Activated naive CD8-positive, alpha-beta T cell treated with anti-CD3 and anti-CD28 coated beads, Interleukin-2, amount 50 U/mL, for 16 hours (primary cell): ENCODE measurements around the gene PDXP.
"Not testable (repeated sequence)": the region's sequence is repeated elsewhere in the genome, so short reads cannot be mapped to it uniquely, and the experiment has no call there.

ENCODE experiments used
- DNase-seq: peaks from one replicate; pipeline ENCODE4 v3.0.0-alpha.2; 2020; ENCODE audit warnings: low read depth, low spot score

Gene PDXP

GRCh38 chr22:37658133-37659065, at the start of gene PDXP:
PDXP (plus strand) TSS chr22:37658723; CDS start chr22:37658783, 60 bp downstream.
- DNase-seq, result peak; percentile 98

GRCh38 chr22:37609240-37610152, 49.0 kb upstream of the PDXP start:
- no peak for DNase-seq

- DNase-seq, result not testable (repeated sequence)
Observed at GRCh38 chr22:37610153-37610475, 48.4 kb upstream of the PDXP start.

GRCh38 chr22:37610480-37611129, 47.9 kb upstream of the PDXP start:
- DNase-seq, result no peak

GRCh38 chr22:37611207-37611606, 47.3 kb upstream of the PDXP start:
- DNase-seq, result no peak

- DNase-seq, result no peak
Observed at GRCh38 chr22:37616201-37617083, 42.1 kb upstream of the PDXP start.

GRCh38 chr22:37617431-37617830, 41.1 kb upstream of the PDXP start:
- no peak for DNase-seq

- no peak for DNase-seq
Observed at GRCh38 chr22:37618072-37618656, 40.4 kb upstream of the PDXP start.

GRCh38 chr22:37618674-37619073, 39.8 kb upstream of the PDXP start:
- no peak for DNase-seq

- DNase-seq, result no peak
Observed at GRCh38 chr22:37619991-37620390, 38.5 kb upstream of the PDXP start.

- no peak for DNase-seq
Observed at GRCh38 chr22:37621352-37621860, 37.1 kb upstream of the PDXP start.

- peak; percentile 59 for DNase-seq
Observed at GRCh38 chr22:37623075-37624016, 35.2 kb upstream of the PDXP start.

- no peak for DNase-seq
Observed at GRCh38 chr22:37624017-37624365, 34.5 kb upstream of the PDXP start.

GRCh38 chr22:37624876-37625275, 33.6 kb upstream of the PDXP start:
- DNase-seq, result no peak

GRCh38 chr22:37625737-37626136, 32.8 kb upstream of the PDXP start:
- no peak for DNase-seq

GRCh38 chr22:37626144-37626543, 32.4 kb upstream of the PDXP start:
- no peak for DNase-seq

- DNase-seq, result no peak
Observed at GRCh38 chr22:37626556-37627075, 31.9 kb upstream of the PDXP start.

- DNase-seq, result no peak
Observed at GRCh38 chr22:37627121-37627520, 31.4 kb upstream of the PDXP start.

GRCh38 chr22:37627545-37627944, 31.0 kb upstream of the PDXP start:
- DNase-seq, result no peak
